HEK293 (cell line): ENCODE data around the gene SMAD1.

Experiments used
- GFI1B ChIP-seq: fragments of 450-650 bp; formaldehyde crosslinking; IDR thresholded peaks from 2 replicates; pipeline ENCODE4 v1.5.1; 2016; ENCODE audit warnings: missing biosample characterization, missing genetic modification characterization
- INSM2 ChIP-seq: fragments of 450-650 bp; formaldehyde crosslinking; IDR thresholded peaks from 2 replicates; pipeline ENCODE4 v1.5.1; 2016; ENCODE audit warnings: missing biosample characterization, missing genetic modification characterization
- MYNN ChIP-seq: fragments of 450-650 bp; formaldehyde crosslinking; IDR thresholded peaks from 2 replicates; pipeline ENCODE4 v1.5.1; 2016; ENCODE audit warnings: missing biosample characterization, missing genetic modification characterization, borderline replicate concordance
- PRDM2 ChIP-seq: fragments of 450-650 bp; formaldehyde crosslinking; IDR thresholded peaks from 2 replicates; pipeline ENCODE4 v1.5.1; 2016; ENCODE audit warnings: missing biosample characterization, missing genetic modification characterization, borderline replicate concordance
- ZEB2 ChIP-seq: fragments of 450-650 bp; formaldehyde crosslinking; IDR thresholded peaks from 2 replicates; pipeline ENCODE4 v1.5.1; 2016; ENCODE audit warnings: missing biosample characterization, missing genetic modification characterization
- ZNF121 ChIP-seq: fragments of 450-650 bp; formaldehyde crosslinking; IDR thresholded peaks from 2 replicates; pipeline ENCODE4 v1.5.1; 2016; ENCODE audit warnings: missing biosample characterization, missing genetic modification characterization
- ZNF148 ChIP-seq: fragments of 450-650 bp; formaldehyde crosslinking; IDR thresholded peaks from 2 replicates; pipeline ENCODE4 v1.5.0; 2017; ENCODE audit warnings: missing biosample characterization, missing genetic modification characterization, borderline replicate concordance
- ZNF155 ChIP-seq: fragments of 450-650 bp; formaldehyde crosslinking; IDR thresholded peaks from 2 replicates; pipeline ENCODE4 v1.5.1; 2016; ENCODE audit warnings: missing biosample characterization, missing genetic modification characterization
- ZNF16 ChIP-seq: fragments of 450-650 bp; formaldehyde crosslinking; IDR thresholded peaks from 2 replicates; pipeline ENCODE4 v1.5.1; 2016; ENCODE audit warnings: low read depth, missing biosample characterization, missing genetic modification characterization
- ZNF175 ChIP-seq: fragments of 450-650 bp; formaldehyde crosslinking; IDR thresholded peaks from 2 replicates; pipeline ENCODE4 v1.5.1; 2016; ENCODE audit warnings: missing biosample characterization, missing genetic modification characterization
- ZNF211 ChIP-seq: fragments of 450-650 bp; formaldehyde crosslinking; IDR thresholded peaks from 2 replicates; pipeline ENCODE4 v1.5.1; 2016; ENCODE audit warnings: low read depth, missing biosample characterization, missing genetic modification characterization
- ZNF214 ChIP-seq: fragments of 450-650 bp; formaldehyde crosslinking; IDR thresholded peaks from 2 replicates; pipeline ENCODE4 v1.5.1; 2017; ENCODE audit warnings: missing biosample characterization, mild to moderate bottlenecking, missing genetic modification characterization, borderline replicate concordance
- ZNF280D ChIP-seq: fragments of 450-650 bp; formaldehyde crosslinking; IDR thresholded peaks from 2 replicates; pipeline ENCODE4 v1.5.1; 2016; ENCODE audit warnings: missing biosample characterization, missing genetic modification characterization
- ZNF292 ChIP-seq: fragments of 450-650 bp; formaldehyde crosslinking; IDR thresholded peaks from 2 replicates; pipeline ENCODE4 v1.5.1; 2016; ENCODE audit warnings: low read depth, missing biosample characterization, missing genetic modification characterization, borderline replicate concordance
- ZNF324 ChIP-seq: fragments of 450-650 bp; formaldehyde crosslinking; IDR thresholded peaks from 2 replicates; pipeline ENCODE4 v1.5.1; 2016; ENCODE audit warnings: missing biosample characterization, missing genetic modification characterization
- ZNF341 ChIP-seq: fragments of 450-650 bp; formaldehyde crosslinking; IDR thresholded peaks from 2 replicates; pipeline ENCODE4; 2016; ENCODE audit warnings: low read depth, missing biosample characterization, missing genetic modification characterization
- ZNF37A ChIP-seq: fragments of 450-650 bp; IDR thresholded peaks from 2 replicates; pipeline ENCODE4 v1.5.1; 2018; ENCODE audit warnings: missing biosample characterization, missing genetic modification characterization
- ZNF404 ChIP-seq: fragments of 450-650 bp; formaldehyde crosslinking; IDR thresholded peaks from 2 replicates; pipeline ENCODE4 v1.5.1; 2017; ENCODE audit warnings: missing biosample characterization, missing genetic modification characterization
- ZNF423 ChIP-seq: fragments of 450-650 bp; formaldehyde crosslinking; IDR thresholded peaks from 2 replicates; pipeline ENCODE4 v1.5.1; 2016; ENCODE audit warnings: missing biosample characterization, missing genetic modification characterization
- ZNF449 ChIP-seq: fragments of 450-650 bp; formaldehyde crosslinking; IDR thresholded peaks from 2 replicates; pipeline ENCODE4 v1.5.1; 2017; ENCODE audit warnings: missing biosample characterization, mild to moderate bottlenecking, missing genetic modification characterization, moderate library complexity
- ZNF530 ChIP-seq: fragments of 450-650 bp; formaldehyde crosslinking; IDR thresholded peaks from 2 replicates; pipeline ENCODE4 v1.5.1; 2016; ENCODE audit warnings: low read depth, missing biosample characterization, missing genetic modification characterization
- ZNF623 ChIP-seq: fragments of 450-650 bp; formaldehyde crosslinking; IDR thresholded peaks from 2 replicates; pipeline ENCODE4 v1.5.1; 2016; ENCODE audit warnings: missing biosample characterization, missing genetic modification characterization
- ZNF704 ChIP-seq: fragments of 450-650 bp; formaldehyde crosslinking; IDR thresholded peaks from 2 replicates; pipeline ENCODE4 v1.5.1; 2016; ENCODE audit warnings: missing biosample characterization, missing genetic modification characterization
- ZNF747 ChIP-seq: fragments of 450-650 bp; formaldehyde crosslinking; IDR thresholded peaks from 2 replicates; pipeline ENCODE4 v1.5.1; 2016; ENCODE audit warnings: missing biosample characterization, missing genetic modification characterization

The SMAD1 gene

GRCh38 chr4:145484225-145484846 lies 2.7 kb downstream of the SMAD1 start (continued):
- TF ChIP-seq ZNF148 (tag by site-specific recombination) (no peak), MYNN (no peak), ZEB2 (tag by site-specific recombination) (peak; percentile 88), ZNF175 (no peak), ZNF280D (tag by site-specific recombination) (no peak), ZNF324 (tag by site-specific recombination) (0 out of 2 replicates have a peak, but pooled peaks have one; percentile 46), ZNF423 (tag by site-specific recombination) (no peak), PRDM2 (tag by site-specific recombination) (no peak), INSM2 (tag by site-specific recombination) (peak; percentile 87), ZNF449 (tag by site-specific recombination) (no peak), ZNF214 (tag by site-specific recombination) (no peak), ZNF623 (no peak), ZNF211 (tag by site-specific recombination) (no peak), GFI1B (no peak), ZNF704 (tag by site-specific recombination) (no peak), ZNF121 (no peak), ZNF747 (tag by site-specific recombination) (no peak), ZNF530 (tag by site-specific recombination) (no peak), ZNF16 (tag by site-specific recombination) (no peak), ZNF404 (no peak), ZNF155 (no peak), ZNF292 (tag by site-specific recombination) (no peak), ZNF341 (tag by site-specific recombination) (no peak), ZNF37A (tag by site-specific recombination) (no peak)
